ENCODE data around the gene CFAP99. TPM values are rescaled to one million over a fixed set of nuclear protein-coding genes. Genes with fewer than 3 reads are reported as not detected.
A peak's percentile ranks its signal among the peaks of the same experiment; 100 is the strongest.

CFAP99 gene
- total and polyA plus RNA-seq, 2 of the 8 experiments (the other 6 are each of a cell fraction or from before 2014, with no cell fraction given), result not detected

- Histone ChIP-seq H4K91ac (replicated peaks; ENCODE audit: insufficient read length, low read length) (no peak overlapping the region), H2BK120ac (replicated peaks; ENCODE audit: low read depth, low read length) (no peak overlapping the region), H3K4me3 (ENCODE audit: extremely low read depth in 1 of 4, insufficient read depth in 2 of 4, low read depth in 3 of 4, low read length in 4 of 4) (peak overlapping the region; percentile 34 to 64 (median 37)), H2BK5ac (ENCODE audit: low read depth, low read length) (no peak overlapping the region), H3K27ac (ENCODE audit: low read depth, low read length) (no peak overlapping the region), H3K36me3 (ENCODE audit: control insufficient read depth in 2 of 4, insufficient read depth in 4 of 4, low read length in 3 of 4) (no peaks in the 10 kb centered on the region), H3K9me3 (ENCODE audit: insufficient read depth in 2 of 2, low read depth in 1 of 2, low read length in 1 of 2) (no peaks in the 10 kb centered on the region), H2BK20ac (ENCODE audit: low read length) (no peak overlapping the region), H3K23me2 (ENCODE audit: low read depth, low read length) (peaks cover 3% of the 10 kb centered on the region; the same call in 1 of the 2 replicates), H3K56ac (replicated peaks; ENCODE audit: insufficient read length, low read depth, low read length) (no peak overlapping the region), H3K79me2 (ENCODE audit: control insufficient read depth in 1 of 2, insufficient read depth in 2 of 2, low read length in 2 of 2) (peaks cover 0 to 4% of the 10 kb centered on the region in 2 experiments; a peak in 1 of 4 replicates), H3K4me2 (ENCODE audit: insufficient read depth in 1 of 2, low read depth in 2 of 2, low read length in 2 of 2) (peak overlapping the region; percentile 61 to 81), H4K8ac (ENCODE audit: extremely low read depth, insufficient read depth, low read length) (peak overlapping the region; percentile 81), H2AFZ (ENCODE audit: low read length) (no peak overlapping the region), H3K79me1 (ENCODE audit: low read depth, low read length) (no peaks in the 10 kb centered on the region; the same call in 1 of the 2 replicates), H3K18ac (ENCODE audit: extremely low read depth, low read length) (peak overlapping the region; percentile 90), H2AK5ac (ENCODE audit: low read depth, low read length) (no peak overlapping the region), H4K5ac (ENCODE audit: insufficient read length, low read depth, low read length) (no peak overlapping the region), H3K4ac (replicated peaks; ENCODE audit: insufficient read length, low read depth, low read length) (no peak overlapping the region), H3K9ac (replicated peaks in 1 of 4; ENCODE audit: extremely low read depth in 1 of 4, low read depth in 3 of 4, low read length in 3 of 4) (peak overlapping the region in 3 of 4 experiments; percentile 45 to 66 (median 51); a peak in 5 of 7 replicates), H3K23ac (ENCODE audit: insufficient read length) (no peak overlapping the region), H3K4me1 (replicated peaks in 1 of 4; ENCODE audit: control insufficient read depth in 3 of 4, insufficient read depth in 4 of 4, low read length in 3 of 4) (peaks cover 0 to 9% (median 7%) of the 10 kb centered on the region in 4 experiments; a peak in 6 of 7 replicates), H2BK15ac (ENCODE audit: low read length) (no peak overlapping the region), H4K20me1 (replicated peaks in 1 of 2; ENCODE audit: control insufficient read depth in 1 of 2, insufficient read depth in 2 of 2, low read length in 2 of 2) (peaks cover 0 to 4% of the 10 kb centered on the region in 2 experiments), H2BK12ac (ENCODE audit: low read depth, low read length) (no peak overlapping the region), H3K27me3 (replicated peaks in 1 of 4; ENCODE audit: control insufficient read depth in 3 of 4, extremely low read depth in 1 of 4, insufficient read depth in 3 of 4, low read length in 3 of 4) (peaks cover 0 to 20% (median 13%) of the 10 kb centered on the region in 4 experiments; a peak in 5 of 7 replicates), H3K14ac (ENCODE audit: insufficient read length) (no peak overlapping the region)
- FAIRE-seq, result no peak
- ChIA-PET CTCF (ENCODE audit: partially characterized antibody) (interaction anchor here (1.5 to 5.7 kb wide), 2 partner anchors 19 to 245 kb away, joined by 4 to 39 read pairs; no protein-coding TSS in a partner anchor), POLR2A (ENCODE audit: partially characterized antibody) (interaction anchor here (0.9 kb wide), 1 partner anchor 81 kb away, joined by 3 read pairs; no protein-coding TSS in a partner anchor)
- 2% methylated on average over 29 of the region's 99 CpGs; no CpG with 5 or more reads in 1 of the 2 experiments for WGBS, 2 experiments (ENCODE audit: extremely low coverage in 1 of 2, insufficient coverage in 1 of 2, insufficient read length in 1 of 2, insufficient replicate concordance in 2 of 2, low coverage in 1 of 2, low lambda C conversion rate in 2 of 2, missing lambda C conversion rate in 1 of 2)
- peak in 1 of 2 experiments; percentile 81 for DNase-seq (ENCODE audit: low read depth in 1 of 2, low spot score in 2 of 2)
- TF ChIP-seq CTBP2 (IDR thresholded peaks at IDR 0.05; ENCODE audit: borderline replicate concordance, insufficient read depth, insufficient read length, low read length), result no peak
- TF ChIP-seq JUN (IDR thresholded peaks at IDR 0.05; ENCODE audit: low read depth, low read length), result no peak
- TF ChIP-seq E2F6 (IDR thresholded peaks at IDR 0.05), result peak; percentile 92
- no peak for TF ChIP-seq MAFK (IDR thresholded peaks at IDR 0.05; ENCODE audit: low read depth, low read length)
- TF ChIP-seq POLR2AphosphoS5 (IDR thresholded peaks at IDR 0.05; ENCODE audit: low read depth, low read length), result 0 out of 2 replicates have a peak, but pooled peaks have one; percentile 34
- TF ChIP-seq KDM4A (IDR thresholded peaks at IDR 0.05; ENCODE audit: low read depth, low read length, severe bottlenecking), result peak; percentile 68
- peak; percentile 97 for TF ChIP-seq MAX (IDR thresholded peaks at IDR 0.05)
- no peak for TF ChIP-seq RXRA (IDR thresholded peaks at IDR 0.05; ENCODE audit: insufficient read depth, low read depth, low read length)
These were observed 43.6 kb downstream of the CFAP99 start for GRCh38 chr4:2462218-2462991.

Data from H1 (cell line).